ENCODE data around the gene CFLAR. TPM values are rescaled to one million over a fixed set of nuclear protein-coding genes. Genes with fewer than 3 reads are reported as not detected.
"Not testable (repeated sequence)": the region's sequence is repeated elsewhere in the genome, so short reads cannot be mapped to it uniquely, and the experiment has no call there.

The CFLAR gene
- total RNA-seq, 1 donor from 2014 or later: 210 TPM

DNA sequence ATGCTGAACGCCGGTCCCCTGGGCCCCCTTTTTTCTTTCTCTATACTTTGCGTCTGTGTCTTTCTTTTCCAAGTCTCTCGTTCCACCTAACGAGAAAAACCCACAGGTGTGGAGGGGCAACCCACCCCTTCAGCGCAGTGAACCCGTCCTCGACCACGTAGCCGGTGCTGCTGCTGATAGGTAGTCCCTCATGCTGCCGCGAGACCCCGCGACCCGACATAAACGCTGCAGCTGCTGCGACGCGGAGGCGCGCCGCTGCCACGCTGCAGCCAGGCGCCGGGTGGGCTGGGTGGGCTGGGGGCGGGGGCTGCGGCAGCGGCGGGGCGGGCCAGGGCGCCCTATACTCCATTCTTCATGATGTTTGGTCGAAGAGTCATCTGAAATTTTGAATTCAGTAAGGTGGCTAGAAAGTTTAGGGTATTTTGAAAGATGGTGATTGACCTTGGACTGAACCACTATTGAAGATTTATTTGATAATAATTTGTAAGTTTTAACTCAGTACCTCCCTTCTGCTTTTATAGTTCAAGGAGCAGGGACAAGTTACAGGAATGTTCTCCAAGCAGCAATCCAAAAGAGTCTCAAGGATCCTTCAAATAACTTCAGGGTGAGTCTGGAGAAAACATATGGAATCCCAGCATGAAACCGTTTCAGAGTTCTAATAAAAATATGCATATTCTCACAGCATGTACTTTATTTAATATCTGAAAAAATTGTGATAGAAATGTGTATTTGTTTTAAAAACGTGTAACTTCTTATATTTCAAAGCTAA, 24.1 kb downstream of the CFLAR start:
- no peak for DNase-seq (ENCODE audit: low spot score)
- no peak for ATAC-seq
- intact Hi-C loops (cut with DNase I): no loop called here

- intact Hi-C loops (cut with DNase I): no loop called here
- ATAC-seq (no peak), DNase-seq (ENCODE audit: low spot score) (no peak)
These were observed 28.4 kb downstream of the CFLAR start for GRCh38 chr2:201144101-201145051.

DNA sequence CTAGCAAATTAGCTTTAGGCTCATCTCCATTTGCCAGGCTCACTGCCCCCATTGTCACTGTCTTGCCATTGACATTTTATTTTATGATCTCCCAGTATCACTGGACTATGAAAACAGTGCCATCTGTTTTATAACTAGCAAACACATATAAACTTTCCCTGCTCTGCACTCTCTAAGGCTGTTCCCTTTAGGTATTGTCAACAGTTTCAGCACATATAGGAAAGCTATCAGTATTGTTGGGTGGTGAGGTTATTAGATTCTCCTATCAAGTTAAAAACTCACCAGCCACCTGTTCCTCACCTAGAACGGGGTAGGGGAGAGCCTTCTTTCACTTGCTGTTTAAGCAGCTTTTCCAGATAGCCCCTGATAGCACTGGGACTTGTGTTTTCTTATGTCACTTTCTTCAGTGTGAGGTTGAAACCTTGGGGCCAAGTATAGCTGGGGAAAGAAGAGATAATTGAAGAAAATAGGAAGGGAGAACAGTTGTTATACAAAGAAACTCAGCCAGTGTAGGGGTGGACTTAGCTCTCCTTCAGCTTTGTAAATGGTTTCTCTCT, 32.5 kb downstream of the CFLAR start:
- no peak for ATAC-seq

DNA sequence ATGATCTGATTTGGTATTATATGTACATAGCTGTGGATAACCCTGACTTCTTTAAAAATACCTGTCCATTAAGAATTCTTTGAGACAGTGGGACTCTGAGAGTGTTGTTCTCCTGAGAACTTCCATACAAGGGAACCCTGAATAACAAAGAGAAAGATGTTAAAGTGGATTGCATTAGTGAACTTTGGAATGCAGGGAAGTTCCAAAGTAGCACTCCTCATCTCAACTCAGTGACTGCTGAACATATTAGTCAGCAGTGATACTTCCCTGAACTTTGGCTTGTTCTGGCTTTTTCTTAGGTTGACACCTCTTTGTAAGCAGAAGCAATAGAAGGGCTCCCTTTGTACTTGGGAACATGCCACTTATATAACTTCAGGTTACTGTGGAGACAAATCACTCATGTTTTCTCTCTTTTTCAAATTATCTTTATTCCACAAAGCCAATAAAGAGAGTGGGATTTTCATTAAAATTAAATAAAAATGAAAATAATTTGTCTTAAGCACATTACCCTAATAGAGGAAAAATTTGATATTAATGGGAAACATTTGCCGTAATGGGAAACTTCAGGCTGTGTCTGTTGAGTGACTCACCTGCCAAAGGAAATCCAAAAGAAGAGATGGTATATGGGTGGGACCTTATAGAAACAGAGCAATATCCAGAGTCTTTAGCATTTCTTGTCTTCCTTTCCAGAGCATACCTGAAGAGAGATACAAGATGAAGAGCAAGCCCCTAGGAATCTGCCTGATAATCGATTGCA, 33.3 kb downstream of the CFLAR start:
- DNase-seq (ENCODE audit: low spot score) (no peak), ATAC-seq (peak; percentile 59)
- intact Hi-C loops (cut with DNase I): no loop called here

More for the DNA sequence above, 32.5 kb downstream of the CFLAR start:
- intact Hi-C loops (cut with DNase I): no loop called here
- DNase-seq (ENCODE audit: low spot score): no peak

- ATAC-seq; intact Hi-C loops (cut with DNase I); DNase-seq (ENCODE audit: low spot score): not testable (repeated sequence)
These were observed 33.8 kb downstream of the CFLAR start for GRCh38 chr2:201149821-201150165.

DNA sequence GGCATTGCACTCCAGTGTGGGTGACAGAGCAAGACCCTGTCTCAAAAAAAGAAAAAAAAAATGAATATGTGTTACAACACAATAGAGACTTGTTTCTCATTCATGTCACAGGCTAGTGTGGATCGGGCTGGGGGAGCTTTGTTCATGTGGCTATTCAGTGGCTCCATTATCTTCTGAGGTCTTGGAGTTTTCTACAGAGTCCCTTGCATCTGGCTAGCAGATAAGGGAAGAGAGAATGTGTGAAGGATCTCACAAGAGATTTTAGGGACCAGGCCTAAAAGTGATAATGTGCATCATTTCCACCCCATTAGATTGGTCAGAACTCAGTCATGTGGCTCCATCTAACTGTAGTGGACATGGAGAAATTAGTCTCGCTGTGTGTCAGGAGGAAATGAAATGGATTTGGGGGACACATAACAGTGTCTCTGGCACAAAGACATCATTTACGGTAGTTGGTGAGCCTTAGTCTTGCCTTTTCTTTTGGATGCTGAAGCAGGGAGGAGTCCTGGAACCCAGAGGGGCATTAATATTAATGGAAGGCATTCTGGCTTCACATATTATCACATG, 34.6 kb downstream of the CFLAR start:
- ATAC-seq (no peak), DNase-seq (ENCODE audit: low spot score) (no peak)
- intact Hi-C loops (cut with DNase I): no loop called here

- ATAC-seq (peak; percentile 68), DNase-seq (ENCODE audit: low spot score) (no peak)
- intact Hi-C loops (cut with DNase I): no loop called here
These were observed 35.4 kb downstream of the CFLAR start for GRCh38 chr2:201151127-201151981.

GRCh38 chr2:201152517-201152916, 36.6 kb downstream of the CFLAR start:
- ATAC-seq (no peak), DNase-seq (ENCODE audit: low spot score) (no peak)
- intact Hi-C loops (cut with DNase I): no loop called here

DNA sequence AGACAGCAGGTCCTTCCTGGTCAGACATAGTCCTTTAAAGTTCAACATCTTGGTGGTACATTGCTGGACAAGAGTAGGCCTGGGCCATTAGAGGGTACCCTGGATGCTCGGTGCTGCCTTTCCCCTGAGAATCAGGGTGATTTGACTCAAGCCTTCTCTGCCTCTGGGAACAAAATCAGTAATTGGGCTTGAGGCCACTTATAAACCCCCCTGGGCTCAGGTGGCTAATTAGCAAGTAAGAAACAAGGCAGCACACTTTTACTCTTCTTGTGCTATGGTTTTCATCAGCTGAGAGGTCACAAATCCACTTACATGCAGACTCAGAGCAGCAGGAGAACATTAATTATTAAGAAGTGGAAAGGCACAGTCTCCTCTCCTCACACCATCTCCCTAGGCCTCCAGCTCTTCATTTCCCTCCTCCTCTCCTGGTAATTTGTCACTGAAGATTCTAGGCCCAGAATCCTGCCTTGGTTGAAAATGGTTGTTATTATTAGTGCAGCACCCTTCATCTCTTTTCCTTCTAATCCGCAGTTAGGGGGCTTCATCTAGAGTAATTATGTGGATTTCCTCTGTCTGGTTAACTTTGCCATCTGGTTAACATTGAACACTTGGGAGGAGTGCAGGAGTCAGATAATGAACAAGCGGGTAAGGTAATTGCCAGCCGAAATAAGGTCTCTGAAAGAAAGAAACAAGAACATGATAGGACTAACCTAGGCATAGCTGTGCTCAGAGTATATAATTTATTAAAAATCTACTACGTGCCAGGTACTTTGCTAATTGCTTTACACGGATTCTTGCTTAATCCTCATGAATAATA, 37.2 kb downstream of the CFLAR start:
- DNase-seq (ENCODE audit: low spot score): no peak
- no peak for ATAC-seq
- intact Hi-C loops (cut with DNase I): no loop called here

DNA sequence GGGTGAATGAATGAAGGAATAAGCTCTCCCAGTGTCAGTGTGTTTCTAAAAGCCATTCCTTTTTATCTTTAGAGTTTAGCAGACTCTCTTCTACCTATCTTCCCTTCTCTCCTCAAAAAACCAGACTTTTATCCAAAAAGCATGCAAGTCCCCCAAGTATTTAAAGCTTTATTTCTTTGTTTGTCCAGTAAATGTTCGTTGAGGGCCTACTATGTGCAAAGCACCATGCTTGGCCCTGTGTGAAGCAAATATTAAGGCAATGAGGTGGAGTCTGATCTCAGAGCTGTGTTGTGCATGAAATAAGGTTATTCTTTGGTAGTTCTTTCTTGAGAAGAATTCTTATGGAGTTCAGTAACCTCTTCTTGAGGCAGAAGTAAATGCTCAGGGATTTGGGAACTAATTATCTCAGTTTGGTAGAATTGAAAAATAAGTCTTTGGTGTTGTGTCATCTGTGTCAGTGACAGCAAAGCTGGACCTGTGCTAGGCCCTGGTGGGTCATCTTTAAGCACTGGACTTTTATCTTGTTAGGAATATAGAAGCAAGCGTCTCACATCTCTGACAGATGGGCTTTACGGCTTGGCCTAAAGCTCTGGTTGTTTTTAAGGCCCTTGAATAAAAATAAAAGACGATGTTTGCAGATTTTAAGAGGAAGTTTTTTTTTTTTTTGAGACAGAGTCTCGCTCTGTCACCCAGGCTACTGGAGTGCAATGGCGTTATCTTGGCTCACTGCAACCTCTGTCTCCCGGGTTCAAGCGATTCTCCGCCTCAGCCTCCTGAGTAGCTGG, 38.8 kb downstream of the CFLAR start:
- intact Hi-C loops (cut with DNase I): no loop called here
- ATAC-seq (no peak), DNase-seq (ENCODE audit: low spot score) (no peak)

GRCh38 chr2:201156036-201156435, 40.1 kb downstream of the CFLAR start:
- no peak for DNase-seq (ENCODE audit: low spot score)
- intact Hi-C loops (cut with DNase I): no loop called here
- ATAC-seq: no peak

GRCh38 chr2:201156640-201157039, 40.7 kb downstream of the CFLAR start:
- ATAC-seq: no peak
- no peak for DNase-seq (ENCODE audit: low spot score)
- intact Hi-C loops (cut with DNase I): no loop called here

GRCh38 chr2:201157694-201158093, 41.7 kb downstream of the CFLAR start:
- no peak for DNase-seq (ENCODE audit: low spot score)
- intact Hi-C loops (cut with DNase I): no loop called here
- ATAC-seq: peak; percentile 38

DNA sequence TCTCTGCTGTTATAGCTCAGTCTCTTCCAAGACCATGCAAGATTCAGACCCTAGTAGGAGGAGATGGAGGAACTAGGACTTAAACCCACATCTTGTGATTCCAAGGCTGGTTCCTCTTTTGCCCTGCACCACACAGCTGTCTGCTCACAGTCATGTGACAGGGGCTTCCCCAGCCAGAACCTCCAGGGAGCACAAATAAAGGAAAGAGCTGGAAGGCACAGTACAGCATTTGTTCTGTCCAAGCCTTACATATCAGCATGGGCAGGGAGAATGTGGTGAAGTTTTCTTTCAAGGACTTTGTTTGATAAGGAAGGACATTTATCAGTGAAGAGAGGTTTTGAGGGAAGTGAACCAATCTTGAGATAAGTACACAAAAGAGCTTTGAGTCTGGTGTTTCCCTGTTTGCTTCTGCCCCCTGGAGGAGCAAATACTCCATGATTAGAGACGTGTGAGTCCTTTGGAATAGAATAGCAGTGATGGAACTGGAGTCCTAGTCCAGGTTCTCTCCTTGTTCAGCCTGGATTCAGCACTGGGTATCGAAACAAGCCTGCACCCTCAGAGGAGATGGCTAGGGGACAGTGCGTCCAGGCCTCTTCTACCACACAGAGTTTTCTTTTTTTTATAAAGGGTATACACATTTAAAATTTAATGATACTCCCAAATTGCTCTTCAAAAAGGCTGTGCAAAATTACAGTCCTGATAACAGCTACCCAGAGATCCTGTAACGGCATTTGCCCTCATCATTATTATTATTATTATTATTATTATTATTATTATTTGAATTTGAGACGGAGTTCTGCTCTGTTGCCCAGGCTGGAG, 42.4 kb downstream of the CFLAR start:
- DNase-seq (ENCODE audit: low spot score) (peak; percentile 77), ATAC-seq (peak; percentile 90)
- intact Hi-C loops (cut with DNase I): no loop called here

- no peak for DNase-seq (ENCODE audit: low spot score)
- ATAC-seq: no peak
- intact Hi-C loops (cut with DNase I): no loop called here
These were observed 48.2 kb downstream of the CFLAR start for GRCh38 chr2:201164166-201164565.

GRCh38 chr2:201167546-201167945, 51.6 kb downstream of the CFLAR start:
- ATAC-seq: no peak
- intact Hi-C loops (cut with DNase I): no loop called here

More at GRCh38 chr2:201167546-201167945, 51.6 kb downstream of the CFLAR start:
- DNase-seq (ENCODE audit: low spot score): no peak

All from sciatic nerve (tissue), 2 donors.